Chondrocyte (in vitro differentiated cells): Measurements from ENCODE around the gene ADGRV1. TPM values are rescaled to one million over a fixed set of nuclear protein-coding genes. Genes with fewer than 3 reads are reported as not detected.

ENCODE experiments used
- DNase-seq: peaks from one replicate; pipeline ENCODE4 v3.0.0; 2021; ENCODE audit warnings: mixed read lengths, low spot score
- H3K27ac Mint-ChIP-seq: one replicate; pipeline ENCODE4 v1.8.0; 2021; ENCODE audit warnings: mild to moderate bottlenecking, moderate library complexity, mixed read lengths; ENCODE audit not compliant: unreplicated experiment
- H3K27me3 Mint-ChIP-seq: 2 replicates; pipeline ENCODE4 v1.8.0; 2021; ENCODE audit warnings: low read depth, mixed read lengths
- H3K36me3 Mint-ChIP-seq: 2 replicates; pipeline ENCODE4 v1.8.0; 2021; ENCODE audit warnings: low read depth, mixed read lengths
- H3K4me1 Mint-ChIP-seq: 2 replicates; pipeline ENCODE4 v1.8.0; 2021; ENCODE audit warnings: low read depth, mild to moderate bottlenecking, mixed read lengths
- H3K4me3 Mint-ChIP-seq: one replicate; pipeline ENCODE4 v1.8.0; 2021; ENCODE audit warnings: mild to moderate bottlenecking, moderate library complexity, mixed read lengths; ENCODE audit not compliant: unreplicated experiment
- H3K9me3 Mint-ChIP-seq: 2 replicates; pipeline ENCODE4 v1.8.0; 2021; ENCODE audit warnings: low read depth, mixed read lengths
- total RNA-seq: library from RNA; stranded (reverse); gene quantifications from 3 replicates; pipeline ENCODE4 v1.2.1, GENCODE V29; 2021
- TF ChIP-seq, protein P1 (sequence below): fragments of 200-600 bp; sonication (generic); IDR thresholded peaks from 2 replicates; pipeline ENCODE4 v1.5.0; 2021; ENCODE audit warnings: antibody characterized with exemption, mild to moderate bottlenecking, moderate library complexity

The ADGRV1 gene
- total RNA-seq, 1 donor from 2014 or later = 1.5 TPM

DNA sequence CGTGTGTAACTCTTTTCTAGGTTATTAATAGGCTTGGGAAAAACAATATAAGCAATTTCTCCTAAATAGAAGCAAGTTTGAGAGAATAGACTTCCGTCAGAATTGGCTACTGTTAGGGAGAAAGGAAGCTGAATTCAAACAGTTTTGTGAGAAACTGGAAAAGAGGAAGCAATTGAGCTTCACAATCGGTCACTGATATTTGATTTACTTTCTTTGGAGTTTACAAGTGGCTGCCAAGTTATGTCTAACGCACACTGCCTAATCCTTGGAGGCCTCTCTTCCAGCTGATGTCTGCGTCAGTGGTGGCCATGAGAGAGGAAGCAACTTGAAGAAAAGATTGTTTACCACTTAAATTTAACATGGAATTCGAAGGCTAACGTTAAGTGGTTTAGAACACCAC, 319.5 kb downstream of the ADGRV1 start:
- Mint-ChIP-seq H3K4me3 (no peak overlapping the region), H3K9me3 (no peaks in the 10 kb centered on the region), H3K36me3 (no peaks in the 10 kb centered on the region), H3K27me3 (peaks cover 5% of the 10 kb centered on the region), H3K27ac (no peak overlapping the region), H3K4me1 (no peaks in the 10 kb centered on the region)
- TF ChIP-seq, protein P1, sequence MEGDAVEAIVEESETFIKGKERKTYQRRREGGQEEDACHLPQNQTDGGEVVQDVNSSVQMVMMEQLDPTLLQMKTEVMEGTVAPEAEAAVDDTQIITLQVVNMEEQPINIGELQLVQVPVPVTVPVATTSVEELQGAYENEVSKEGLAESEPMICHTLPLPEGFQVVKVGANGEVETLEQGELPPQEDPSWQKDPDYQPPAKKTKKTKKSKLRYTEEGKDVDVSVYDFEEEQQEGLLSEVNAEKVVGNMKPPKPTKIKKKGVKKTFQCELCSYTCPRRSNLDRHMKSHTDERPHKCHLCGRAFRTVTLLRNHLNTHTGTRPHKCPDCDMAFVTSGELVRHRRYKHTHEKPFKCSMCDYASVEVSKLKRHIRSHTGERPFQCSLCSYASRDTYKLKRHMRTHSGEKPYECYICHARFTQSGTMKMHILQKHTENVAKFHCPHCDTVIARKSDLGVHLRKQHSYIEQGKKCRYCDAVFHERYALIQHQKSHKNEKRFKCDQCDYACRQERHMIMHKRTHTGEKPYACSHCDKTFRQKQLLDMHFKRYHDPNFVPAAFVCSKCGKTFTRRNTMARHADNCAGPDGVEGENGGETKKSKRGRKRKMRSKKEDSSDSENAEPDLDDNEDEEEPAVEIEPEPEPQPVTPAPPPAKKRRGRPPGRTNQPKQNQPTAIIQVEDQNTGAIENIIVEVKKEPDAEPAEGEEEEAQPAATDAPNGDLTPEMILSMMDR = no peak
- no peak for DNase-seq

DNA sequence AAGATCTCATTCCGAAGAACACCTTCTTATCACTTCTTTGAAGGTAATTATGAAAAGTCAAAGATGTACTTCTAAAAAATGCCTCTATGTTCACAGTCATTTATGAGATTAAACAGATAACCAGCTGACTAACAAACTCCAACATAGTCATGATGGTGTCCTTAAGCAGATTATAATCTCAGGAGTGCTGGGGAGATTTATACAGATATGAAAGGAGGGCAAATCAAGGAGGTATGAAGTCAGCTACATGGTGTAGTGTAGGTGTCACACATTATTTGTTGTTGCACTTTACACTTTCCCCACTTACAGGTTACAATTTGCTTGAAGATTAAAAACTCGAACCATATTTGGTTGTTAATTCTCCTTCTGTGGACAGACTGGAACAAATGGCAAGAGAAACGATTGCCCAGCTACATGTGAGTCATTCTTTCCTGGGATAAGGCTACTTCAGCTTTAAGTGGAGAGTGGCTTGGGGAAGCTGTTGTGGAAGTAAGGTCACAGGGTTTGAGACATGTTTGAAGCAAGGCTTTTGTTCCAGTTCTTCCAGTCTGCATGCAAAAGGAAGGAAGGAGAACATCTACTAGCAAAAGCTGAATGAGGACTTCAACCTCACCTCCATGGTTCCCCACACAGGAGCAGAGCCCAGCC, 320.1 kb downstream of the ADGRV1 start:
- TF ChIP-seq, protein P1 = no peak
- Mint-ChIP-seq H3K27me3 (peaks cover 5% of the 10 kb centered on the region), H3K9me3 (no peaks in the 10 kb centered on the region), H3K4me1 (no peaks in the 10 kb centered on the region), H3K27ac (no peak overlapping the region), H3K36me3 (no peaks in the 10 kb centered on the region), H3K4me3 (no peak overlapping the region)
- no peak for DNase-seq

DNA sequence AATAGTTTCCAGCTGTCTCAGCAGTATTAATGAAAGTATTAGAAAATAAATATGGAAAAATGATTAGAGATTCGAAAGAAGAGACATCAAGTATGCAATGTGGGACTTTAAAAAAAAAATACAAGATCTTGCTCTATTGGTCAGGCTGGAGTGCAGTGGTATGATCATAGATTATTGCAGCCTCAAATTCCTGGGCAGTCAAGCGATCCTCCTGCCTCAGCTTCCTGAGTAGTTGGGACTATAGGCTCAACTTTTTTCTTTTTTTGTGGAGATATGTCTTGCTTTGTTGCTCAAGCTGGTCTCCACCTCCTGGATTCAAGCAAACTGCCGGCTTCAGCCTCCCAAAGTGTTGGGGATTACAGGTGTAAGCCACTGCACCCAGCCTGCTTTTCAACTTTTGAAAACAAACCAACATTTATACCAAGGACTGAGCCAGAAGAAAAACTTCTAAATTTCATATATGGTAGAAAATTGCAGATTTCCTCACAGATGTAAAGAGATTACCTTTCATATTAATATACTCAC, 323.1 kb downstream of the ADGRV1 start:
- H3K27ac Mint-ChIP-seq = no peak overlapping the region

DNA sequence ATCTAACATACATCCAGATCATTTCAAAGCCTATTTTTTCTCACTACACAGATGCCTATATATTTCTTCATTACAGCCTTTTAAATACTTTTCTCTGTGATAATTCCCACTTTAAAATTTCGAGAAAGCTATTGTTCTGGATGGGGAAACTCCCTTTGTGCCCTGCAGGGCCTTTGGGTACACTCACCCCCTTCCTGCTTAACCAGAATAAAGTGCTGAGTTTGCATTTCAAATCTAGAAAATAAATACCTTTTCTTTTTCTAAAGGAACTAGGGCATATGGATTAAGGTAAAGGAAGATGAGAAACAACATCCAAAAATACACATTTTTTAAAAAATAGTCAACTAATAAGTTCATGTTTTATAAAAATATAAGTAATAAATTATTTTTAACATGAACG, 323.9 kb downstream of the ADGRV1 start:
- no peak overlapping the region for H3K4me3 Mint-ChIP-seq
- H3K4me1 Mint-ChIP-seq = no peaks in the 10 kb centered on the region
- no peaks in the 10 kb centered on the region for H3K9me3 Mint-ChIP-seq
- TF ChIP-seq, protein P1 = no peak
- H3K27me3 Mint-ChIP-seq = peaks cover 3% of the 10 kb centered on the region
- no peak overlapping the region for H3K27ac Mint-ChIP-seq
- no peaks in the 10 kb centered on the region for H3K36me3 Mint-ChIP-seq
- DNase-seq = no peak

More for the DNA sequence above, 323.1 kb downstream of the ADGRV1 start:
- DNase-seq = no peak
- Mint-ChIP-seq H3K27me3 (peaks cover 2% of the 10 kb centered on the region), H3K9me3 (no peaks in the 10 kb centered on the region), H3K4me3 (no peak overlapping the region), H3K36me3 (no peaks in the 10 kb centered on the region), H3K4me1 (no peaks in the 10 kb centered on the region)
- TF ChIP-seq, protein P1 = no peak

DNA sequence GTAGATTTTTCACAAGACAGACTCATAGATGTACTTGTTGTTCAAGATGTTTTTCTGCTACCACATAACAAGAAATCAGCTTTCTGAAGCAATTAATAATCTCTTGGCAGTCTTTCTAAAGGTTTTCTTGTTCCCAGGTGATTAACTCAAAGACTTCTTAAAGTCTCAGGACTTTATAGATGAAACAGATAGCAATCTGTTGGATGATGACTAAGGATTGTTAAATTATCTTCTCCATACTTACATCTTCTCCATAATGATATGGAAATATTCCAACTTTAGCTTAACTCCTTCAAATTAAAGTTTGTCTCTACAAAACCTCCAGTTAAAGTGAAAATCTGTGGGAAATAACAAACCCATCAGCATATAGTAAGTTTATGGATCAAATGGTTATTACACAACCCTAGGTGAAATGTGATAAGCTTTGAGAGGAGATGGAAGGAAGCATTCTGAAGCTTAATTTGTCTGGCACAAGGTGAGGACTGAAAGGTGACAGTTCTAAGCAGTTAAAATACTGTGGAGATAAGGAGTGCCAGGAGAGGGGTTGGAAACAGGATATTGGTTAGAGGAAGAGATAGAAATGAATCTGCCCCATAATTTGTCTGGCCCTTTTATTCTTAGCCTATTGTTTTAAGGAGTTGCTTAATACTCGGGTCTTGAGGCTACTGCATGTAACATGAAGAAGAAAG, 326.7 kb downstream of the ADGRV1 start:
- peaks cover 3% of the 10 kb centered on the region for H3K27me3 Mint-ChIP-seq
- TF ChIP-seq, protein P1 = no peak
- H3K36me3 Mint-ChIP-seq = no peaks in the 10 kb centered on the region
- no peak overlapping the region for H3K4me3 Mint-ChIP-seq
- H3K27ac Mint-ChIP-seq = no peak overlapping the region
- peaks cover 13% of the 10 kb centered on the region for H3K4me1 Mint-ChIP-seq
- H3K9me3 Mint-ChIP-seq = no peaks in the 10 kb centered on the region
- DNase-seq = no peak
